OCI-LY7 (cell line): Measurements from ENCODE around the gene TMEM271. TPM values are rescaled to one million over a fixed set of nuclear protein-coding genes. Genes with fewer than 3 reads are reported as not detected.
"Not testable (repeated sequence)": the region's sequence is repeated elsewhere in the genome, so short reads cannot be mapped to it uniquely, and the experiment has no call there.

Experiments
- BruUV-seq: library from RNA; stranded (reverse); fragments of 400-500 nt; replicated peaks from 2 replicates; lab custom pipeline; 2021; lab: Mats Ljungman, UMichigan
- CTCF ChIA-PET: fragments of 300-600 bp; sonication (Branson Sonifier 250); formaldehyde crosslinking; loops from one replicate; lab custom pipeline; 2022; ENCODE audit warnings: antibody characterized with exemption; ENCODE audit not compliant: unreplicated experiment; lab: Charles Lee
- POLR2A ChIA-PET: fragments of 300-600 bp; sonication (Branson Sonifier 250); formaldehyde crosslinking; loops from one replicate; lab custom pipeline; 2022; ENCODE audit warnings: antibody characterized with exemption; lab: Charles Lee
- DNase-seq: peaks from one replicate; pipeline ENCODE4 v3.0.0-alpha.2; 2015; ENCODE audit warnings: low spot score
- H2AFZ ChIP-seq: fragments of 200-600 bp; sonication (generic), shearing (Covaris generic); 2 replicates; pipeline ENCODE4 v1.6.1; 2014; ENCODE audit warnings: mild to moderate bottlenecking, antibody characterized with exemption, low read length, moderate library complexity
- H3K27ac ChIP-seq: fragments of 200-600 bp; sonication (generic); 2 replicates; pipeline ENCODE4 v1.5.1; 2014; ENCODE audit warnings: mixed run types, low read depth, mild to moderate bottlenecking, moderate library complexity, low read length, inconsistent platforms; ENCODE audit not compliant: poor library complexity, severe bottlenecking
- H3K36me3 ChIP-seq: fragments of 200-600 bp; sonication (generic); 2 replicates; pipeline ENCODE4 v1.6.1; 2014; ENCODE audit warnings: mild to moderate bottlenecking, antibody characterized with exemption, low read length, moderate library complexity, mixed read lengths; ENCODE audit not compliant: insufficient read depth
- H3K4me1 ChIP-seq: fragments of 200-600 bp; sonication (generic); 2 replicates; pipeline ENCODE4 v1.5.1; 2014; ENCODE audit warnings: mild to moderate bottlenecking, low read length; ENCODE audit not compliant: insufficient read depth, poor library complexity, severe bottlenecking
- H3K4me2 ChIP-seq: fragments of 200-600 bp; sonication (generic); 2 replicates; pipeline ENCODE4 v1.6.1; 2014; ENCODE audit warnings: mild to moderate bottlenecking, low read length
- H3K4me3 ChIP-seq: fragments of 200-600 bp; sonication (generic); 2 replicates; pipeline ENCODE4 v1.5.1; 2014; ENCODE audit warnings: mild to moderate bottlenecking, low read depth, low read length; ENCODE audit not compliant: poor library complexity, severe bottlenecking
- H3K79me2 ChIP-seq: fragments of 200-600 bp; sonication (generic); 2 replicates; pipeline ENCODE4 v1.6.1; 2016; ENCODE audit warnings: low read depth, mild to moderate bottlenecking, low read length, moderate library complexity, mixed read lengths; ENCODE audit not compliant: insufficient read depth
- H3K9me2 ChIP-seq: fragments of 200-600 bp; sonication (generic); 2 replicates; pipeline ENCODE4 v1.6.1; 2016; ENCODE audit warnings: mild to moderate bottlenecking, low read length, mixed read lengths; ENCODE audit not compliant: insufficient read depth
- H3K9me3 ChIP-seq: fragments of 200-600 bp; sonication (generic); 2 replicates; pipeline ENCODE4 v1.6.1; 2014; ENCODE audit warnings: mild to moderate bottlenecking, mixed run types, low read length, mixed read lengths
- H4K20me1 ChIP-seq: fragments of 200-600 bp; sonication (generic); 2 replicates; pipeline ENCODE4 v1.6.1; 2014; ENCODE audit warnings: mild to moderate bottlenecking, antibody characterized with exemption, low read length, moderate library complexity, mixed read lengths; ENCODE audit not compliant: insufficient read depth
- CTCF ChIP-seq: fragments of 200-600 bp; sonication (generic); conservative IDR thresholded peaks from 2 replicates; pipeline ENCODE4 v1.5.1; 2014; ENCODE audit warnings: mild to moderate bottlenecking, antibody characterized with exemption, low read length, moderate library complexity, mixed read lengths
- EZH2phosphoT487 ChIP-seq: fragments of 200-600 bp; sonication (generic); IDR thresholded peaks from 2 replicates; pipeline ENCODE4 v1.6.1; 2018; ENCODE audit warnings: low read depth, borderline replicate concordance, mild to moderate bottlenecking, mixed run types, antibody characterized with exemption, low read length, moderate library complexity, mixed read lengths
- intact Hi-C: fragments of 100-400 bp; cut with micrococcal nuclease; formaldehyde crosslinking; loops from one replicate; pipeline ENCODE4 v1.10.0; 2022; ENCODE audit not compliant: unreplicated experiment
- total RNA-seq, 2 experiments: library from RNA; depleted of rRNA in 1 of 2; stranded (reverse); fragments of >200 nt in 1 of 2; shearing (Covaris generic) in 1 of 2; gene quantifications; 2 replicates each; pipeline ENCODE4 v1.2.3, GENCODE V29; 2014 to 2022

TMEM271 gene
- total RNA-seq, 2 experiments from 2014 or later, result not detected

GRCh38 chr4:555566-556275 is 20.4 kb downstream of the TMEM271 start:
- ChIA-PET POLR2A (no interaction called here), CTCF (no interaction called here)
- H3K79me2 ChIP-seq, result no peaks in the 10 kb centered on the region
- H3K4me3 ChIP-seq, result no peak overlapping the region
- no peak overlapping the region for H3K4me2 ChIP-seq
- no peak for DNase-seq
- no peak overlapping the region for H2AFZ ChIP-seq
- intact Hi-C loops, result no loop called here
- no peaks in the 10 kb centered on the region for H3K4me1 ChIP-seq
- H3K27ac ChIP-seq, result no peak overlapping the region
- H3K9me3 ChIP-seq, result peaks cover 5% of the 10 kb centered on the region; the same call in 1 of the 2 replicates
- no peak for TF ChIP-seq EZH2phosphoT487
- TF ChIP-seq CTCF, result no peak
- no peaks in the 10 kb centered on the region for H3K9me2 ChIP-seq
- no peaks in the 10 kb centered on the region for H4K20me1 ChIP-seq
- no TSS peak for BruUV-seq
- no peaks in the 10 kb centered on the region for H3K36me3 ChIP-seq

DNA sequence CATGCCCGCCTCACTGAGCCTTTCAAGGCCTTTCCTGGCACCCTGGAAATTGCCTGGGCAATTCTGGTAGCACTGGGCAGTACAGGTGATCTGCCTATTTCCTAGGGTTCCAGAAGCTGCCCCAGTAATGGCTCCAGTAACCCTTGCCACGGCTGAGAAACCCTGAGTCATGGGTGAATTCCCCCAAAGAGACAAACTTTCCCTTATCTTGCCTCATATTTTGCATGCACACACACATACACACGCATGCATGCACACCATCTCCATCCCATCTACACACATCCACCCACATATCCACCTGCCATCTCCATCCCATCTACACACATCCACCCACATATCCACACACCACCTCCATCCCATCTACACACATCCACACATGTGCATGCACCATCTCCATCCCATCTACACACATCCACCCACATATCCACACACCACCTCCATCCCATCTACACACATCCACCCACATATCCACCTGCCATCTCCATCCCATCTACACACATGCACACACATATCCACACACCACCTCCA is 21.2 kb downstream of the TMEM271 start:
- intact Hi-C loops, H3K9me3 ChIP-seq, H3K79me2 ChIP-seq, H3K4me3 ChIP-seq, H2AFZ ChIP-seq, DNase-seq, H3K4me1 ChIP-seq, H3K9me2 ChIP-seq, H3K27ac ChIP-seq, H4K20me1 ChIP-seq, POLR2A ChIA-PET, H3K36me3 ChIP-seq, CTCF ChIA-PET, BruUV-seq, H3K4me2 ChIP-seq: not testable (repeated sequence)

DNA sequence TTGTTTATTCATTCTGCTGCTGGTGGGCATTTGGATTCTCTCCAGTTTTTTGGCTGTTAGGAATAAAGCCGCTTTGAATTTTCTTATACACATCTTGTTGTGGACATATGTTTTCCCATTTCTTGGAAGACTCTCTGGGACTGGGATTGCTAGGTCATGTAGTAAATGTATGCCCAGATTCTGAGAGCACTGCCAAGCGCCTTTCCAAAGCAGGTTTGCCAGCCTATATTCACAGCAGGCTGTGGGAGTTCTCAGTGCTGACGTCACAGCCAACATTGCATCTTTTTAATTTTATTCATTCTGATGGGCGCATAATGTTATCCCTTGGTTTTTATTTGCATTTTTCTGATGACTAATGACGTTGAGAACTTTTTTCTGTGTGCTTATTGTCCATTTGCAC is 24.1 kb downstream of the TMEM271 start:
- no peak for DNase-seq
- Histone ChIP-seq H3K4me3 (no peak overlapping the region), H3K9me3 (peaks cover 5% of the 10 kb centered on the region; the same call in 1 of the 2 replicates), H3K79me2 (no peaks in the 10 kb centered on the region), H3K27ac (no peak overlapping the region), H3K36me3 (no peaks in the 10 kb centered on the region), H3K4me1 (no peaks in the 10 kb centered on the region), H3K4me2 (no peak overlapping the region), H4K20me1 (no peaks in the 10 kb centered on the region), H3K9me2 (no peaks in the 10 kb centered on the region), H2AFZ (no peak overlapping the region)
- POLR2A ChIA-PET, result no interaction called here
- CTCF ChIA-PET, result no interaction called here
- no TSS peak for BruUV-seq
- intact Hi-C loops, result no loop called here
- TF ChIP-seq CTCF, result no peak
- TF ChIP-seq EZH2phosphoT487, result no peak

DNA sequence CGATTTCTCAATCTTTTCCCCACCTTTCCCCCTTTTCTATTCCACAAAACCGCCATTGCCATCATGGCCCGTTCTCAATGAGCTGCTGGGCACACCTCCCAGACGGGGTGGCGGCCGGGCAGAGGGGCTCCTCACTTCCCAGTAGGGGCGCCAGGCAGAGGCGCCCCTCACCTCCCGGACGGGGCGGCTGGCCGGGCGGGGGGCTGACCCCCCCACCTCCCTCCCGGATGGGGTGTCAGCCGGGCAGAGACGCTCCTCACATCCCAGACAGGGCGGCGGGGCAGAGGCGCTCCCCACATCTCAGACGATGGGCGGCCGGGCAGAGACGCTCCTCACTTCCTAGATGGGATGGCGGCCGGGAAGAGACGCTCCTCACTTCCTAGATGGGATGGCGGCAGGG is 25.8 kb downstream of the TMEM271 start:
- H3K27ac ChIP-seq, CTCF ChIA-PET, POLR2A ChIA-PET, H3K4me3 ChIP-seq, H3K79me2 ChIP-seq, H3K36me3 ChIP-seq, H3K9me2 ChIP-seq, H3K4me1 ChIP-seq, H3K9me3 ChIP-seq, H3K4me2 ChIP-seq, H4K20me1 ChIP-seq, H2AFZ ChIP-seq, BruUV-seq, DNase-seq, intact Hi-C loops: not testable (repeated sequence)
